GM23338 (cell line): ENCODE measurements around the gene ZNF217. TPM values are rescaled to one million over a fixed set of nuclear protein-coding genes. Genes with fewer than 3 reads are reported as not detected.

Experiments
- ATAC-seq: fragments of 200-7000 bp; cut with Tn5 transposase; 3 replicates; pipeline ENCODE4 v1.9.1; 2020
- DNase-seq: peaks from one replicate; pipeline ENCODE4 v3.0.0-alpha.2; 2015; ENCODE audit warnings: low spot score
- H2AFZ ChIP-seq: fragments of 200-600 bp; sonication (generic); 2 replicates; pipeline ENCODE4 v1.8.0; 2016; ENCODE audit warnings: antibody characterized with exemption, mild to moderate bottlenecking, moderate library complexity
- H3F3A ChIP-seq: fragments of 200-600 bp; sonication (generic); replicated peaks from 2 replicates; pipeline ENCODE4 v1.8.0; 2017; ENCODE audit warnings: antibody characterized with exemption, mixed run types, low read depth
- H3K27ac ChIP-seq: fragments of 200-600 bp; sonication (generic); 2 replicates; pipeline ENCODE4 v1.6.1; 2016; ENCODE audit warnings: low read depth
- H3K27me3 ChIP-seq: fragments of 200-600 bp; sonication (generic); 2 replicates; pipeline ENCODE4 v1.8.0; 2016; ENCODE audit warnings: mild to moderate bottlenecking, mixed run types, moderate library complexity; ENCODE audit not compliant: insufficient read depth
- H3K36me3 ChIP-seq: fragments of 200-600 bp; sonication (generic); 2 replicates; pipeline ENCODE4 v1.8.0; 2016; ENCODE audit warnings: mild to moderate bottlenecking; ENCODE audit not compliant: insufficient read depth
- H3K4me1 ChIP-seq: fragments of 200-600 bp; sonication (generic); 2 replicates; pipeline ENCODE4 v1.8.0; 2016; ENCODE audit warnings: mild to moderate bottlenecking, moderate library complexity; ENCODE audit not compliant: insufficient read depth
- H3K4me2 ChIP-seq: fragments of 200-600 bp; sonication (generic); 2 replicates; pipeline ENCODE4 v1.7.1; 2017; ENCODE audit warnings: mixed run types
- H3K4me3 ChIP-seq: fragments of 200-600 bp; sonication (generic); 2 replicates; pipeline ENCODE4 v1.6.1; 2016; ENCODE audit warnings: mixed run types
- H3K79me2 ChIP-seq: fragments of 200-600 bp; sonication (generic); replicated peaks from 2 replicates; pipeline ENCODE4 v1.8.0; 2017; ENCODE audit warnings: mild to moderate bottlenecking; ENCODE audit not compliant: insufficient read depth
- H3K9me2 ChIP-seq: fragments of 200-600 bp; sonication (generic); 2 replicates; pipeline ENCODE4 v1.8.0; 2017; ENCODE audit not compliant: insufficient read depth
- H4K20me1 ChIP-seq: fragments of 200-600 bp; sonication (generic); replicated peaks from 2 replicates; pipeline ENCODE4 v1.8.0; 2017; ENCODE audit warnings: mild to moderate bottlenecking; ENCODE audit not compliant: insufficient read depth
- H3K27ac Mint-ChIP-seq: 2 replicates; pipeline ENCODE4 v1.8.0; 2020; ENCODE audit warnings: inconsistent platforms, mild to moderate bottlenecking, moderate library complexity, mixed read lengths
- H3K27me3 Mint-ChIP-seq: 3 replicates; pipeline ENCODE4 v1.8.0; 2022; ENCODE audit warnings: low read depth, mild to moderate bottlenecking, moderate library complexity, mixed read lengths, inconsistent platforms; ENCODE audit not compliant: insufficient read depth, poor library complexity
- H3K36me3 Mint-ChIP-seq: 3 replicates; pipeline ENCODE4 v1.8.0; 2021; ENCODE audit warnings: low read depth, mild to moderate bottlenecking, inconsistent platforms, moderate library complexity, mixed read lengths
- H3K4me1 Mint-ChIP-seq: 3 replicates; pipeline ENCODE4 v1.8.0; 2020; ENCODE audit warnings: mild to moderate bottlenecking, inconsistent platforms, mixed read lengths
- H3K4me3 Mint-ChIP-seq: 3 replicates; pipeline ENCODE4 v1.8.0; 2021; ENCODE audit warnings: moderate library complexity, mild to moderate bottlenecking, inconsistent platforms, mixed read lengths
- H3K9me3 Mint-ChIP-seq: 3 replicates; pipeline ENCODE4 v1.8.0; 2020; ENCODE audit warnings: moderate library complexity, mild to moderate bottlenecking, inconsistent platforms, mixed read lengths
- CREB1 ChIP-seq: fragments of 250-450 bp; sonication (Bioruptor Pico); IDR thresholded peaks from 2 replicates; pipeline ENCODE4 v1.5.0; 2020; ENCODE audit warnings: low read depth, mild to moderate bottlenecking, moderate library complexity
- CTCF ChIP-seq, 2 experiments: fragments of 200-600 bp in 1 of 2; sonication (generic) in 1 of 2; conservative IDR thresholded peaks; 2 replicates each; pipeline versions ENCODE4 v1.5.1 to v1.6.1; 2016 to 2017; ENCODE audit warnings: antibody characterized with exemption in 2 of 2, low read depth in 2 of 2, mild to moderate bottlenecking in 2 of 2, moderate library complexity in 1 of 2
- ETS1 ChIP-seq: IDR thresholded peaks from 2 replicates; pipeline ENCODE4 v1.6.1; 2016; ENCODE audit warnings: antibody characterized with exemption
- EZH2 ChIP-seq: fragments of 200-600 bp; sonication (generic); IDR thresholded peaks from one replicate; pipeline ENCODE4 v1.8.0; 2017; ENCODE audit warnings: antibody characterized with exemption, mild to moderate bottlenecking, low read depth; ENCODE audit not compliant: unreplicated experiment
- EZH2phosphoT487 ChIP-seq: fragments of 200-600 bp; sonication (generic); IDR thresholded peaks from one replicate; pipeline ENCODE4 v1.8.1; 2018; ENCODE audit warnings: antibody characterized with exemption; ENCODE audit not compliant: unreplicated experiment
- JUNB ChIP-seq: IDR thresholded peaks from one replicate; pipeline ENCODE4 v1.6.1; 2016; ENCODE audit warnings: antibody characterized with exemption; ENCODE audit not compliant: unreplicated experiment
- NANOG ChIP-seq: IDR thresholded peaks from 2 replicates; pipeline ENCODE4 v1.6.1; 2016; ENCODE audit warnings: antibody characterized with exemption, borderline replicate concordance
- POLR2AphosphoS5 ChIP-seq: IDR thresholded peaks from 2 replicates; pipeline ENCODE4 v1.6.1; 2016; ENCODE audit warnings: antibody characterized with exemption, low read depth
- REST ChIP-seq: IDR thresholded peaks from one replicate; pipeline ENCODE4 v1.6.1; 2018; ENCODE audit warnings: antibody characterized with exemption; ENCODE audit not compliant: unreplicated experiment
- STAT1 ChIP-seq: IDR thresholded peaks from one replicate; pipeline ENCODE4 v1.6.1; 2016; ENCODE audit warnings: antibody characterized with exemption; ENCODE audit not compliant: unreplicated experiment
- ZNF114 ChIP-seq: fragments of 250-450 bp; sonication (Bioruptor Pico); IDR thresholded peaks from 2 replicates; pipeline ENCODE4 v1.5.0; 2020; ENCODE audit warnings: mild to moderate bottlenecking, moderate library complexity
- ZNF331 ChIP-seq: fragments of 250-450 bp; sonication (Bioruptor Pico); IDR thresholded peaks from 2 replicates; pipeline ENCODE4 v1.5.0; 2020; ENCODE audit warnings: low read depth, mild to moderate bottlenecking, moderate library complexity
- ZNF462 ChIP-seq: fragments of 250-450 bp; sonication (Bioruptor Pico); IDR thresholded peaks from 2 replicates; pipeline ENCODE4 v1.5.0; 2020; ENCODE audit warnings: mild to moderate bottlenecking, moderate library complexity
- polyA plus RNA-seq: library from polyadenylated mRNA; unstranded; fragments of >200 nt; fragmentation: Nextera tagmentation; extraction: Ambion mirVana; gene quantifications from 2 replicates; pipeline ENCODE4 v1.2.1, GENCODE V29; 2016
- total RNA-seq: library from RNA; depleted of rRNA; stranded (reverse); fragments of >200 nt; shearing (Covaris generic); gene quantifications from 2 replicates; pipeline ENCODE4 v1.2.3, GENCODE V29; 2014

The ZNF217 gene
- total and polyA plus RNA-seq, 2 experiments from 2014 or later: 32.8 to 78.0 TPM

- no peak overlapping the region; the same call in 1 of the 2 replicates for H3K27ac ChIP-seq
- ATAC-seq (no peak), DNase-seq (no peak)
- TF ChIP-seq STAT1 (no peak), EZH2phosphoT487 (no peak), JUNB (no peak), ZNF114 (CRISPR knock-in tag) (no peak), POLR2AphosphoS5 (no peak), ETS1 (no peak), REST (no peak), CREB1 (CRISPR knock-in tag) (no peak), ZNF331 (CRISPR knock-in tag) (no peak), CTCF (conservative IDR thresholded peaks at IDR 0.05; ENCODE audit: low read depth in 2 of 2) (no peak), NANOG (no peak), ZNF462 (CRISPR knock-in tag) (no peak), EZH2 (no peak)
- peaks cover 10% of the 10 kb centered on the region for H3K27me3 Mint-ChIP-seq
- H3K79me2 ChIP-seq: peaks cover 3% of the 10 kb centered on the region
- H3K4me2 ChIP-seq: no peak overlapping the region
- H3K4me3 Mint-ChIP-seq: no peak overlapping the region
- H3K27ac Mint-ChIP-seq: no peak overlapping the region
- no peaks in the 10 kb centered on the region for H3K27me3 ChIP-seq
- no peak overlapping the region for H3K4me3 ChIP-seq
- no peak overlapping the region for H2AFZ ChIP-seq
- no peaks in the 10 kb centered on the region for H4K20me1 ChIP-seq
- peaks cover 48% of the 10 kb centered on the region for H3K4me1 ChIP-seq
- 0 out of 2 replicates have a peak, but pooled peaks cover 4% of the 10 kb centered on the region for H3K9me2 ChIP-seq
- H3K9me3 Mint-ChIP-seq: no peaks in the 10 kb centered on the region
- no peaks in the 10 kb centered on the region for H3K36me3 ChIP-seq
- no peaks in the 10 kb centered on the region; the same call in 2 of the 3 replicates for H3K36me3 Mint-ChIP-seq
- H3K4me1 Mint-ChIP-seq: peaks cover 46% of the 10 kb centered on the region
- H3F3A ChIP-seq: no peaks in the 10 kb centered on the region; the same call in 1 of the 2 replicates
These were observed 4.0 kb upstream of the ZNF217 start for GRCh38 chr20:53597521-53598120.
